Hematopoietic multipotent progenitor cell treated with erythropoietin and hydrocortisone succinate and interleukin-3 and kit ligand, for 8 days (in vitro differentiated cells): ENCODE measurements around the gene RXRA.

Experiments used
- DNase-seq: peaks from one replicate; pipeline ENCODE4 v3.0.0-alpha.2; 2015

Gene RXRA

DNA sequence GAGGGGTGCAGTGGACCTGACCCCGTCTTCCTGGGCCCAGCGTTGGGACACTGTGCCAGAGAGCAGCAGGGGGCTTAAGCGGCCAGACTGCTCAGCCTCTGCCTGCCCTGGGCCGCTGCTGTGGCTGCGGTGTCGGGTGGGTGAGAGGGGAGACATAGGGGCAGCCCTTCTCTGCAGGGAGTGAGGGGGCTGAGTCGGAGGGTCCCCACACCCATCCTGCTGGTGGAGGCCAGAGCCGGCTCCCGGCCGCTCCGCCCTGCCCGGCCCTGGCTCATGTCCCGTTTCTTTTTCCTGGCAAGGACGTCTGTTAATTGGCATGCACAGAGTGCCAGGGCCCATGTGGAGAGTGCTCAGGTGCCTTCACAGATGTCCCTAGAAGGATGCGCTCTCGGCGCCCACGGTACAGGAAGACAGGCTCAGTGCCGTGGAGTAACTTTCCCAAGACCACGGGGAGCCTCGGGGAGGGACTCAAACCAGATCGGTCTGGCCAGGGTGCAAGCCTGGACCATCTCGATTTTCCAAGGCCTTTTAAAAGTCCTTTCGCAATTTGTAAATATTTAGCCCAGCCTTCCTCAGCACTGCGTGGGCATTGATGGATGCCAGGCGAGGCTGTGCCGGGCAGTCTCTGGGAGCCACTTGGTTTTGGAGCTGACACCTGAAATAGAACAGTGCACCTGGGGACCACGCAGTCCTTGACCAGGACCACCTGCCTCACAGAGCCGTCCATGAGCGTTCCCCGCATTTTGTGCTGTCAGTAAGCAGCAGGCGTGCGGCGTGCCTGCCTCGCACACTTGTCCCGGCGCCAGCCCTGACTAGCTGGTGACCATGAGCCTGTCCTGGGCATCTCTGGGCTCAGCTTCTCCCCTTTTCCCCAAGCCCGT is 60.9 kb downstream of the RXRA start:
- no peak for DNase-seq

DNA sequence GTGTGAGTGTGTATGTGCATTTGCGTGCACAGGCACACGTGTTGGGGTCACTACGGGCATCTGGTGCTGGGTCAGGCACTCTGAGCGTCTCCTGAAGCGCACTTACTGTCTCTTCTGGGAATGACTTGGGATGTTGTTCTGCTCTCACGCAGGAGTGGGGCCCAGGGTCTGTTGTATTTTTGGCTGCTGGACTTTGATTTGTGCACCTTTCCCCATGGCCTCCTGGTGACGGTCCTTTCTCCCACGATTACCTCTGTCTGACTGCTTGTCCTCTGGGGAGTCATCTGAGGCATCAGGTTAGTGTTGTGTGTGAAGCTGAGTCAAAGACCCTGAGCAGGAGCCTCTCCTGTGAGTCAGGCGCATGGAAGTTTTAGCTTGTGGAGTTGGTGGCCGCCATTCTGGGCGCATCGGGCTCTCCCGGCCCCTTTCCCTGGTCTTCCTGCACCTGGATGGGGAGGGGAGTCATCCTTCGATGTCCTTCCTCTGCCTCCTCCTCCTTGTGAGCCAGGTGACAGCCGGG is 62.1 kb downstream of the RXRA start:
- no peak for DNase-seq

DNA sequence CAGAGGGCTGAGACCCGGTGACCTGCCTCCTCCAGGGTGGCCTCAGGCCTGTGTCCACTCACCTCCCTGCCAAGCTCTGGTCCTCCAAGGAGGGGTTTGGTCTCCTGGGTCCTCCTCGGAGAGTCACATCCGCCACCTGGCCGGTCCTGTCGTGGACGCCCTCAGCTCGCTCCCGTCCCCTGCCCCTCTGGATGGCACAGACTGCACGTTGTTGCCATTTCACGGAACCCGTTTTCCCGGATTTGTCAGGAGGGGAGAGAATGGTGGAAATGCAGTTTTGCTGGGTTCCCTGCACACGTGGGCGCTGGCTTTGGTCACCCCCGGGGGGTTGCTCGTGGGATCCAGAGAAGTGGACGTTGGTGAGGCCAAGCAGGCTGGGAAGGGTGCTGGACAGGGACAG is 62.7 kb downstream of the RXRA start:
- no peak for DNase-seq

DNA sequence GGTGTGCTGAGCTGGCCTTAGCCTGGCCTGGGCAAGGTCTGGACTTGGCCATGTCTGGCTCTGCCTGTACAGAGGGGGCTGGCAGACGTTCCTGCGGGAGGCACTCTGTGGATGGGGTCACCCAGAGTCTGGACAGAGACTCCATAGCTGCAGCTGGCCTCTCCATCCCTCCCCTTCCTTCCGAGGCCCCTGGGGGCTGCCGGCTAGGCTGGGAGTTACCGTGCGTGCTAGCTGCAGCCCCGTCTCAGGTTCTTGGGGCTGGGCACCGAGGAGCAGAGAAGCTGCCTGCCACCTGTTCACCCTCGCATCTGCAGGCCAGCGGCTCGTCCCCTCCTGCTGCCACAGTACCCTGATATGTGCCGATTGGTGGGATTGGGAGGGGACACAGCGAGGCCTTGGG is 63.4 kb downstream of the RXRA start:
- DNase-seq = no peak

DNA sequence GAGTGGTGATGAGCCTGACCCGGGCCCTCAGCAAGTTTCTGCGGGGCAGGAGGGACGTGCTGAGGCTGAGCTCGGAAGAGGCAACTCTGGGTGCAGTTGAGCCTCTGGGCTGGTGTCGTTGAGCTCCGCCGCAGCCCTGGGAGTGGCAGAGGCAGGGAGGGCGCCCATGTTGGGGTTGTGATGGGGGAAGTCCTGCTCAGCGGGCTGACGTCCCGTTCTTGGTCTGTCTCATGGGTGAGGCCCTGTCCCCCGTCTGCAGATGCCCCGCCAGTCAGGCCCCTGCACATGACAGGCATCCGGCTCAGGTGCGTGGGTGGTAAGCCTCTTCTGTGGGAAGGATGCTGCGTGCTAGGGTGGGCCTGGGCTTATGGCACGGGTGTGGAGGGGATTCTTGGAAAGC is 64.3 kb downstream of the RXRA start:
- no peak for DNase-seq

DNA sequence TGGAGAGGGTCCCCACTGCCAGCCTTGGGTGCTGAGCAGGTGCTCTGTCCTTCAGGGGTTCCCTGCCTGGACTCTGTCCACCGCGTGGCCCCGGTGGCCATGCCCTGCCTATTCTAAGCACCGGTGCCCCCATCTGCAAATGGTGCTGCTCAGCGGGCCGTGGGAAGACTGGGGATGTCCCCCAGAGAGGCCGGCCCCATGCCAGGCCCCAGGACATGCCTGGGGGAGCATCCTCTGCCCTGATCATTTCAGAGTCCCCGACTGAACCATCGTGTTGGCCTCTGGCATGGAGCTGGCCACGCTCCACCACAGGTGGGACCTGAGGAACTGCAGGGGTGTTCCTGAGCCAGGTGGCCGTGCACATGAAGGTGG is 64.7 kb downstream of the RXRA start:
- no peak for DNase-seq

DNA sequence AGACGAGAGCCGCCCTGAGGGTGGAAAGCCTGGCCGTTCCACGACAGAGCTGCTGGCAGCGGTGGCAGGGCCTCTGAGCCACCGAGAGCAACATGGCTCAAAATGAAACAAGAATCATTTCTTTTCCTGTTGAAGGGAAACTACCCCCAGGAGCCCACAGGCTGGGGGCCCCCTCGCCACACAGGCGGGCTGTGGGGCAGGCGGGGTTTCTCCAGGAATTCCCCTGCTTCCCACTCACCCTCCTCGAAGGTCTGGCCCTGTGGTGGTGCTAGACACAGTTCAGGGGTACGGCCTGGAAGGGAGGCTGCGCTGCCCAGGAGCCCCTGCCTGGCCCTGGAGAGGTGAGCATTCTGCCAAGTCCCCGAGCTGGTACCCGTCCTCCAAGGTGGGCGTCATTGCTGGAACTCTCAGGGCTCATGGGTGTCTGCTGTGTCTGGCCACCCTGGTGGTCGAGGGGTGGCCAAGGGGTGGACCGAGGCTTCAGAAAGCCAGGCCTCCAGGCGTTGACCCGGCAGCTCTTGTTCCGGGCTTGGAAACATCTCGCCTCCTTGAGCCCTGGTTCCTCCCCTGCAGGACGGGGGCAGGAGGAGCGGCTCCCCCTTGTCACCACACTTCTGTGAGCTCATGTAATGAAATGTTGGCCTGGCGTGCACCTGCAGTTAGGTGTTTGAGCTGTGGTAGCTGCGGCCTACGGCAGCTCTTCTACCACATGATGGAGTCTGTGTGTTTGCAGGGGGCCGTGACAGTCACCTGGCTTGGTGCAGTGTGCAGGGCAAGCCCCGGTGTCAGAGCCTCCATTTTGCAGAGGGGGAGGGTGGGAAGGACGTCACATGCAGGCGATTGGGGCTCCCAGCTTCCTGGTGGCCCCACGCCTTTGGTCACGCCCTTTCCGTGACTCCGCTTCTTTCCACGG is 65.3 kb downstream of the RXRA start:
- DNase-seq = no peak

DNA sequence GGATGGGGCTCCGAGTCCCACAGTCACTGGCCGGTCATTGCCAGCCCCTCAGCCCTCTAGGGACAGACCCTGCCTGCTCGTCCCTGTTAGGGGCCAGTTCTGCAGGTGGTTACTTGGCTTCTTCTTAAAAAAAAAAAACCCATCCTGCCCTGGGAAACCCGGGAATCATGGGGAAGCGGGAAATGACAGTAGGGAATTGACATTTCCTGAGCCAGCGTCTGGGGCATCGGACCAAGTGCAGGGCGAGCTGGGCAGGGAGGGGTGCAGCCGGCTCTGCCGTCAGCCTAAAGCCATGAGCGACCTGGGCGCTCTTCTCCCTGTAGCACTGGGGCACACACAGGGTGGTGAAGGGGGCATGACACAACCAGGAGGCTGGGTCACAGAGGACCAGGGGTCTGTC is 66.6 kb downstream of the RXRA start:
- no peak for DNase-seq

DNA sequence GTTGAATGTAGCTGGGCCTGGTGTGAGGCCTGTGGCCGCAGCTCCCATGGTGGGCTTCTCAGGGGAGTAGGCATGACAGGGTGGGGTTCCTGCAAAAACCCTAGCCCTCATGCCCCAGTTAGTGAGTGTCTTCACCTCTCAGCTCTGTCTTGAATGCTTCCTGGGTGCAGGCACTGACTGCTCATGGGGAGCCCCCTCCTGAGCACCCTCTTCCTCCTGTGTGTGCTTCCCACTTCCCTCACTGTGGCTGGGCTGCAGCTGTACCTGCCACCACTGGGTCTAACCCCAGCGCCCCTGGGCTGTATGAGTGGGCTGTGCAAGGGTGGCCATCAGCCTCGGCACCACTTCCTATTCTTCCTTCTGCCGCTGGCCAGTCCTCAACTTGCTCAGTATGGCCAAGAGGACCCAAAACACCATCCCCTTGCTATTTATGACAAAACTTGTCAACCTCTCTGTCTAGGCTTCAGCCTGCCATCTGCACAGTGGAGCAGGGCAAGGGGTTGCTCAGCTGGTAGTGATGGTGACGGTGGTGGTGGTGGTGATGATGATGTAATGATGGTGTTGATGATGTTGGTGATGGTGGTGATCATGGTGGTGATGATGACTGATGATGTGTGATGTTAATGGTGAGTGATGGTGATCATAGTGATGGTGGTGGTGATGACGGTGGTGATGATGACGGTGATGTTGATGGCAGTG is 67.5 kb downstream of the RXRA start:
- no peak for DNase-seq

DNA sequence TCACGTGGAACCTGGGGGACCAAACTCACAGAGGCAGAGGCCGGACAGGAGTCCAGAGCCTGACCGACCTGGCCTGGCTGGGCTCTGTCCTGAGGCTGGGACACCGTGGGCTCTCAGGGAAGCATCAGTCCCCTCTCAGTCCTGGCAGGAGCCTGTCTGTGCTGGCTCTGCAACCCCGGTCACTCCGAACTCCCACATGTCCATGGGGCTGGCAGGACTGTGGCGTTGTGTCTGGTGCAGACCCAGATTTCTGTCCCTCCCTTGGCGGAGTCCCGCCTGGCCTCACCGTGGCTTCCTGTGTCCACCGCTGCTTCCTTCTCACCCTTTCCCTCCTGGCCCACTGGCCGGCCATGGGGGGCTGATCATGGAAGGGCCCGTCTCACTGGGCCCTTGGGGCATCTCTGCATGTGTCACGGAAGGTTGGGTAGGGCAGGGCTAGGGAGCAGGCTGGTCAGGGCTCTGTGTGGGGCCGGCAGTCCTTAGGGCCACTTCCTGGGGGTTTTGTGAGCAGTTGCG is 68.8 kb downstream of the RXRA start:
- no peak for DNase-seq

DNA sequence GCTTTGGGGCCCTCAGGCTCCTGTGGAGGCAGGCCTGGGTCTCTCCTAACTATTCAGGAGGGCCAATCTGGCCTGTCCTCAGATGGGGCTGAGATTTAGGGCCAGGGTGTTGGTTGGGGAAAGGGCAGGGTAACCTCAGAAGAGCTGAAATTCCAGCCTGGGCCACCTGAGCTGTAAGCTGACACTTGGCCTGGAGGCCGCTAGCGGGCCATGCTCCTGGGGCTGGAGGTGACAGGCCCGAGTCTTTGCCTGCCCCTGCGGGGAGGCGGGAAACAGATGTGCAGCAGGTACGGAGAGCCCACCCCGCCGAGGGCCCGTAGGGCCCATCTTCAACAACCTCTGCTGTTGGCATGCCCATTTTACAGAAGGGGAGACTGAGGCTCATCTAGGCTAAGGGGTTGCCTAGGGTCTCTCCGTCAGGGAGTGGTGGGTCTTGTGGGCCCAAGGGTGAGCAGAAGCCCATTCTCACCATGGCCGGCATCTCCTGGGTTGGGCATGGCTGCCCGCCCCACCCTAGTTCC is 69.5 kb downstream of the RXRA start:
- DNase-seq = no peak

DNA sequence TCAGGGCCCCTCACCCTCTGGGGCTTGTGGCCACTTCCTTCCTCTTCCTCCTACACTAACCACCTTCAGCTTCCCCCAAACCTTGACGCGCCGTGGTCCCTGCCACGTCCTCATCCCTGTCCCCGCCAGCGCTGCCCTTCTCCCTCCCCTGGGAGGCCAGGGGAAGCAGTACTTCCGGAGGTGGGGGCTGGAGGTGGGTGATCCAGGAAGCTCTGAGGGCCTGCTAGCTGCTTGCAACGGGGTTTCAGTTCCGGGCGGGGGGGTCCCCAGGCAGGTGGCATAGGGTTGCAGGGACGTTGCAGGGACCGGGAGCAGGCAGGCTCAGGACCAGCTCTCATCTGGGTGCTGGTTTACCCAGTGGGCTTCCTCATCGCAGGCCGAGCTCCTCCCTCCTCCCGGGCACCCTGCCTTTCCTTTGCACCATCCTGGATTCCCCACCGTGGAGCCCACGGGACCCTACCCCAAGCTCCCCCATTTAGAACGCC is 70.0 kb downstream of the RXRA start:
- no peak for DNase-seq

DNA sequence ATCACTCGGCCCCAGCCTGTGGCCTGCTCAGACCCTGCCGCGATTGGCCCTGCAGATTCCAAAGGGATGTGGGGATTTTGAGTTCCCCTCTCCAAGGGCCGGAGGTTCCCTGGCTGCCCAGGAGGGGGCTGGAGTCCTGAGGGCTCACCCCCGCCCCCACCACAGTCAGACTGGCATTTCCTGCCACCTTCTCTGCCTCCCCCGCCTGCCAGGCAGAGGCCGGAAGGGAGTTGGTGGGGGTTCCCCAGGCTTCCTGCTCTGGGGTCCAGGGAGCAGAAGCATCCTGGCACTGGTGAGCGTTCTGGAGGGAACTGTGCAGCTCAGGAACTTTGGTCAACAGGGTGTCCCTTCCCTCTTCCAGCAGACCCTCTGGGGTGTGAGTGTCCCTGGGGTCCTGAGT is 70.6 kb downstream of the RXRA start:
- no peak for DNase-seq

DNA sequence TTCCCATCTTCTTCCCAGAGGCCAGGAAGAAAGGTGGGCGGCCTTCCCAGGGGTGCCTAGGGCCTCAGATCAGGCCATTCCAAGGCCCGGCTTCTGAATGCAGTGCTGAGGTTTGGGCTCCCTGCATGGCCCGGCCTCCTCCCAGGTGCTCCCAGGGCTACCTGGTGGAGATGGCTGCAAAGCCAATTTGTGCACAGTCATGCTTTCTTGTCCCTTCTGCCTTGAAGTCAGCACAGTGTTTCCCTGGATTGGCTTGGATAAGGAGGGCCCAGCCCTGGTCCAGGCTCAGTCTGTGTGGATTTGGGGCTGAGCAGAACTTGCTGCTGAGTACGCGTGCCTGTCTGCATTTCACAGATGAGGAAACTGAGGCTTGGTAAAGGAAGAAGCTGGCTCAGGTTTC is 72.5 kb downstream of the RXRA start:
- DNase-seq = no peak

DNA sequence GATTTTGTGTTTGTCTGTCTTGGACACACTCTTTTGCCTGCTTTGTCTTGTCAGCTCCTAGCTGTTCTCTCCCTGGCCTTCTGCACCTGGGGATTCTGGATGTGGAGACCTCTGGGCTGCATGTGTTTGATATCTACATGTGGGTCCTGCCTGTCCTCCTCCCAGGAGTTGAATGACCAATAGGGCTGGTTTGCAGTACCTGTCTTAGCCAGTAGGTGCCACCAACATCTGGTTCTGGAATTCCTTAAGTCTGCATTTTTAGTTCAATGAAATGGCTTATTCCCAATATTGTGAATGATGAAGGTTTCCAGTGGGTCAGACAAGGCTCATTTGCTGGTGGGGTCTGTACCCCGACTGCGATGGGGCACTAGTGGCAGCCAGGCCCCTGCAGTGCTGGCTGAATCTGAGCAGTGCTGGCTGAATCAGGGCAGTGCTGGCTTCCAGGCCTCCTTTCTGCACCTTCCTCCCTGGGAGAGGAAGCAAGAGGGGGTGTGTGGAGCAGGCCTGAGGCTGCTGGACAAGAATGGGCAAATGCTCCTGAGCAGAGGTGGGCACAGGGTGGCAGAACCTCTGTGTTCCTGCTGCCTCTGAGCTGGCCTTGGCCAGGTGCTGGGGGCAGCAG is 73.3 kb downstream of the RXRA start:
- peak; percentile 44 for DNase-seq

DNA sequence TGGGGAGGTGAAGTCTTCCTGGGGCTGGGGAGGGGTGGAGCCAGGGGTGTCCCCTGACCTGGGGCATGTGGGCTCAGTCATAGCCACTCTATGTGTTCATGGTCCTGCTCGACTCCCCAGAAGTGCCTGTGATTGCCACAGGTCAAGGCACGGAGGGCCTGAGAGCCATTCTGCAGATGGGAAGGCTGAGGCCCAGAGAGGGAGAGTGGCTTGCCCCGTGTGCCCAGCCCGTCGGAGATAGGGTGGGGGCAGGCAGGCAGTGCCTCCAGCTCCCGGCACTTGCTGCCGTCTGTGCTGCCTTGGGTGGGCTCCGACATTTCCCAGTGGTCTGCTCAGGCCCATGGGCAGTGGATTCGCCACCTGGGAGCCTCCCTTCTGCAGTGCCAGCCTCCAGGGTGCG is 74.0 kb downstream of the RXRA start:
- no peak for DNase-seq

DNA sequence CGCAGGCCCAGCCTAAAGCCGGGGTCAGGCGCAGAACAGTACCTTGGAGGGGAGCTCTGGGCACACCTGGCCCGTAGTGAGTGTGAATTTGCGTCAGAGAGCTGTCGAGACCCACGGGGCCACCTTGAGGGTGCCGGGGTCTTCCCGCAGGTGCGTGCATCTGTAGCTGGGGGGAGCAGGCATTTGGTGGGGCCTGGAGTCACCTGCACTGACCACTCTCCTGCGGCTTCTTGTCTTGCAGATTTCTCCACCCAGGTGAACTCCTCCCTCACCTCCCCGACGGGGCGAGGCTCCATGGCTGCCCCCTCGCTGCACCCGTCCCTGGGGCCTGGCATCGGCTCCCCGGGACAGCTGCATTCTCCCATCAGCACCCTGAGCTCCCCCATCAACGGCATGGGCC is 75.1 kb downstream of the RXRA start:
- no peak for DNase-seq

DNA sequence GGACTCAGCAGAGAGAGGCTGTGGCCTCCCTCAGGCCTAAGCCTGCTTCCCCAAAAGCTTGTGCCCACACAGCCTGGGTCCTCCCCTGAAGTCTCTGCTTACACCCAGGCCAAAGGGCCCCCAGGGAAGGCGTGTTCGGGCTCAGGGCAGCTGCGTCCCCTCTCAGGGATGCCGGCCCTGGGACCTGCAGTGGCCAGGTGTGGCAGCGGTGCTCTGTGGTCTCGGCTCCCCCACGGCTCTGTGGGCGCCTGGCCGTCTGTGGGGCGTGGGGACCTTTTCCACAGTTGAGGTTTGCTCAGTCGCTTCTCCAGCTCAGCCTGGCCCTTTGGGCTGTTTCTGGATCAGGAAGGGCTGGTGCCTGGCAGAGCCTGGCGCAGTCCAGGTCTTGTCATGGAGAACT is 75.9 kb downstream of the RXRA start:
- DNase-seq = no peak

DNA sequence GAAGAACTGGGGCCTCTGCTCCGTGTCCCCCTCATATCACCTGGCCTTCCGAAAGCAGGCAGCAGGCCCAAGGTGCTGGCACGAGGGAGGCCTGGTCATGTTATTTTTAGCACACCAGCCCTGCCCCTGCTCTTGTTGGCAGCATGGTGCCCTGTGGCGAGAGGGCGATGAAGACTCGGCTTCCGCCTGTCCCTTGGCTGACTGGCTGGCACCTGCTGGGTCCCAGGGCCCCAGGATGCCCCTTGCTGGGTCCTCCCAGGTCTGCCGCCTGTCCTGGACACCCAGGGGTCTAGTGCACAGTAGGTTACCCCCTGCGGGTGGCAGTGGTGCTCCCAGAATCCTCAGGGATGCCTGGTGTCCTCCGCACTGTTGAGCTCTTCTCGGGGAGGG is 77.0 kb downstream of the RXRA start:
- DNase-seq = no peak

DNA sequence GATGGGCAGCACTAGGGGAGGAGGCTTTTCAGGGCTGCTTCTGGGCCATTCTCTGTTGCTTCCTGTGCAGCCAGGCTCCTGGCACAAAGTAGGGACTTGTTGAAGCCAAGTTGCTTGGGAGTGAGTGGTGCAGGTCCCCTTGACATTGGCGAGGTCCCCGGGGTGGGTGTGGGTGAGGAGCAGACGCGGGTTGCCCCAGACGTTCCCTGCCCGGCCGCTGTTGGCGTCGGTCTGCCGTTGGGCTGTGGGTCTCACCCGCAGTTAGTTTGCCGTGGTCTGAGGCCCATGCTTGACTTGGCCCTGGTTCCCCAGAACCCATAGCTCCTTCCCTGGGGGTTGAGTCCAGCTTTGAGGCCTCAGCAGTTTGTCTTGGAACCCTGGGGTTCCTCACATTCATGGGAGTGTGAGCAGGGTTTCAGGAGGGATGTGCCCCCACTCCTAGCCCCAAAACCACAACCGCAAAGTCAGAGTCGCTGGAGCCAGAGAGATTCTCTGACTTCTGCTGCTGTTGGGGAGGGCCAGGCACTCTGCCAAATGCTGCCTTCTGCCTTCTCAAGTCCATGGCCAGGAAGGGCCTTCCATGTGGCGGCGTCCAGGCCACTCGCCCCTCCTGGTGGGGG is 77.5 kb downstream of the RXRA start:
- peak; percentile 85 for DNase-seq
